NCI-H2227 (cell line): ENCODE data around the gene CDH3.
"Not testable (repeated sequence)": the region's sequence is repeated elsewhere in the genome, so short reads cannot be mapped to it uniquely, and the experiment has no call there.

ENCODE experiments used
- DNase-seq: peaks from one replicate; lab custom pipeline; 2025; ENCODE audit not compliant: unreplicated experiment; lab: John Stamatoyannopoulos, UW

Gene CDH3

DNA sequence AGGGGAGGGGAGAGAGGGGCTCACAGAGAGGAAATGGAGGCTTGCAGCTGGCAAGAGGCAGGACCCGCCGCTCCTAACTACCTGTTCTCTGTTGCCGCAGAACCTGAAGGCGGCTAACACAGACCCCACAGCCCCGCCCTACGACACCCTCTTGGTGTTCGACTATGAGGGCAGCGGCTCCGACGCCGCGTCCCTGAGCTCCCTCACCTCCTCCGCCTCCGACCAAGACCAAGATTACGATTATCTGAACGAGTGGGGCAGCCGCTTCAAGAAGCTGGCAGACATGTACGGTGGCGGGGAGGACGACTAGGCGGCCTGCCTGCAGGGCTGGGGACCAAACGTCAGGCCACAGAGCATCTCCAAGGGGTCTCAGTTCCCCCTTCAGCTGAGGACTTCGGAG lies 53.0 kb downstream of the CDH3 start:
- DNase-seq: no peak

GRCh38 chr16:68700120-68700519 lies 55.0 kb downstream of the CDH3 start:
- DNase-seq: no peak

GRCh38 chr16:68700831-68701230 lies 55.7 kb downstream of the CDH3 start:
- DNase-seq: no peak

GRCh38 chr16:68704232-68704867 lies 59.2 kb downstream of the CDH3 start:
- DNase-seq: peak; percentile 33

DNA sequence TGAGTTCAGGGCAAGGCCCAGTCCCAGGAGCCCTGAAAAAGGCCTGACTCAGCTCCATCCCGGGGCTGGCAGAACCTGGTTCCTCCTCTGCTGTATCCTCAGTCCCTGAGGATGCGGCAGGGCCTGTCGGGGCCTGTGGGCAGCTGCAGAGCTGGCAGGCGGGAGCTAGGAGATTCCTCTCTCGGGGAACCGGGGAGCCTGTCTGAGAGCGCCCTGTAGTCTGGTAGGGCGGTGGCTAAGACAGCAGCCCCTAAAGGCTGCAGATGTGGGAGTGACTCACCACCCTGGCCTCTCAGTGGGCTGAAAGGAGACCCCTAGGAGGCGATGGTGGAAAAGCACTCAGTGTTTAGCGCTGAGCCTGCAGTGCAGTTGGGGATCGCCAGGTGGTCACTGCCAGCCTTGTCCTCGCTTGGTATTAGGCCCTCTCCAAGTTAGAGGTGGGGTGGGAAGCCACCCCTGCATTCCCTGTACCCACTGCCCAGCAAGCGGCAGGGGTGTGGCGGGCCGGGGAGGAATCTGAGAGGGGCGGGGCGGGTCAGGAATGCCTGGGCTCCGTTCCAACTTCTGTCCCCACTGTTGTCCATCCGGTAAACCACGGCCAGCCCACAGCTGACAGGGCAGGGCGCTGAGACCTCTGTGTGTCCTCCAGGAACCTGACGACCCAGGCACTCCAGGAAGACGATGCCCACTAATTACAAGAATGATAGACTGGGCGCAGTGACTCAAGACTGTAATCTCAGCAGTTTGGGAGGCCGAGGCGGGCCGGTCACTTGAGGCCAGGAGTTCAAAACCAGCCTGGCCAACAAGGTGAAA lies 62.4 kb downstream of the CDH3 start:
- peak; percentile 10 for DNase-seq

- no peak for DNase-seq
Measured at GRCh38 chr16:68710211-68710610, 65.1 kb downstream of the CDH3 start.

- no peak for DNase-seq
Measured at GRCh38 chr16:68711421-68712139, 66.5 kb downstream of the CDH3 start.

GRCh38 chr16:68713361-68713760 lies 68.3 kb downstream of the CDH3 start:
- DNase-seq: no peak

- DNase-seq: no peak
Measured at GRCh38 chr16:68715471-68715870, 70.4 kb downstream of the CDH3 start.

DNA sequence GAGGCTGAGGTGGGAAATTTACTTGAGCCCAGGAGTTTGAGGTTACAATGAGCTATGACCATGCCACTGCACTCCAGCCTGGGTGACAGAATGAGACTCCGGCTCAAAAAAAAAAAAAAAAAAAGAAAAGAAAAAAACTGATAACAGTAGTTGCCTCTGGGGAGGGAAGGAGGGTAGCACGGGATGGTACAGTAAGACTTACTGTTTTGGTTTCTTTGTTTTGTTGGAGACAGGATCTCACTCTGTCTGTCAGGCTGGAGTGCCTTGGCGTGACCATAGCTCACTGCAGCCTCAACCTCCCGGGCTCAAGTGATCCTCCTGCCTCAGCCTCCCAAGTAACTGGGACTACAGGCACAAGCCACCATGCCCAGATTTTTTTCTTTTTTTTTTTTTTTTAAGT lies 71.4 kb downstream of the CDH3 start:
- DNase-seq: not testable (repeated sequence)

DNA sequence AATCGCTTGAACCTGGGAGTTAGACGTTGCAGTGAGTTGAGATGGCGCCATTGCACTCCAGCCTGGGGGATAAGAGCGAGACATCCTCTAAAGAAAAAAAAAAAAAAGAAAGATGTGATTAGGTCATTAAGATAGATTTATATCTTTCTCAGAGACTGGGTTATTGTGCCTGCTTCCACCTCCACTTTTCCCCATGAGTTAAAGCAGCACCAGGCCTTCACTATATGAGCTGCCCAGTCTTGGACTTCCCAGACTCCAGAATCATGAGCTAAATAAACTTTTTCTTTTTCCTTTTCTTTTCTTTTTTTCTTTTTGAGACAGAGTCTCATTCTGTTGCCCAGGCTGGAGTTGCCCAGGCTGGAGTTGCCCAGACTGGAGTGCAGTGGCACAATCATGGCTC lies 72.6 kb downstream of the CDH3 start:
- DNase-seq: no peak

GRCh38 chr16:68718590-68718989 lies 73.5 kb downstream of the CDH3 start:
- DNase-seq: no peak

DNA sequence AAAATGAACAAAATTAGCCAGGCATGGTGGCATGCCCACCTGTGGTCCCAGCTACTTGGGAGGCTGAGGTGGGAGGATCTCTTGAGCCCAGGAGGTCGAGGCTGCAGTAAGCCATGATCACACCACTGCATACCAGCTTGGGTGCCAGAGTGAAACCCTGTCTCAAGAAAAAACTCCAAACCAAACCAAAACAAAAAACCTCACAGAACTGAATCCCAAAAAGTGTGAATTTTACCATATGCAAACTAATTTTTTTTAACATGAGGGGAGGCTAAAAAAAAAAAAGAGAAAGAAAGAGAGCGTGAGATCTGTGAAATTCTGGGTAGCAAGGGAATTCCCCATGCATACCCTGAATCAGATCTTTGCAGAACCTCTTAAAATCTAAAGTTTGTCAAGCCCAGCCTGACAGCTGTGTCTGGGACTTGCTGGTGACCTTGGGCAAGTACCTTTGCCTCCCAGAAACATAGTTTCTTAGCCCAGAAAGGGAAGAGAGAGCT lies 74.9 kb downstream of the CDH3 start:
- no peak for DNase-seq

- DNase-seq: no peak
Measured at GRCh38 chr16:68722119-68723024, 77.3 kb downstream of the CDH3 start.

GRCh38 chr16:68724797-68725196 lies 79.7 kb downstream of the CDH3 start:
- no peak for DNase-seq

DNA sequence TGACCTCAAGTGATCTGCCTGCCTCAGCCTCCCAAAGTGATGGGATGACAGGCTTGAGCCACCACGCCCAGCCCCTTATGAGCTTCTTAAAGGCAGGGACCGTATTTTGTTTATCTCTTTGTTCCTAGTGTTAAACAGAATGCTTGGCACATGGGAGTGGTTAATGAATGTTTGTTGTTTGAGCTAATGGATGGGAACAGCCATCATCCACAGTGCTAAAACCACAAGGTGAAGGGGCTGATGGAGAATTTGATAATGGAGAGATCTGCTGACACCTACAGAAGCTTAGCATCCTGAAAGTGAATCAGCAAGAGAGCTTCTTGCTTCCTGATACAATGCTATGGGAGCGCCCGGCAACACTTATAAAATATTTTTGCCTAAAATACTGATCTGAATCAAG lies 83.4 kb downstream of the CDH3 start:
- no peak for DNase-seq

GRCh38 chr16:68731637-68732036 lies 86.5 kb downstream of the CDH3 start:
- no peak for DNase-seq

DNA sequence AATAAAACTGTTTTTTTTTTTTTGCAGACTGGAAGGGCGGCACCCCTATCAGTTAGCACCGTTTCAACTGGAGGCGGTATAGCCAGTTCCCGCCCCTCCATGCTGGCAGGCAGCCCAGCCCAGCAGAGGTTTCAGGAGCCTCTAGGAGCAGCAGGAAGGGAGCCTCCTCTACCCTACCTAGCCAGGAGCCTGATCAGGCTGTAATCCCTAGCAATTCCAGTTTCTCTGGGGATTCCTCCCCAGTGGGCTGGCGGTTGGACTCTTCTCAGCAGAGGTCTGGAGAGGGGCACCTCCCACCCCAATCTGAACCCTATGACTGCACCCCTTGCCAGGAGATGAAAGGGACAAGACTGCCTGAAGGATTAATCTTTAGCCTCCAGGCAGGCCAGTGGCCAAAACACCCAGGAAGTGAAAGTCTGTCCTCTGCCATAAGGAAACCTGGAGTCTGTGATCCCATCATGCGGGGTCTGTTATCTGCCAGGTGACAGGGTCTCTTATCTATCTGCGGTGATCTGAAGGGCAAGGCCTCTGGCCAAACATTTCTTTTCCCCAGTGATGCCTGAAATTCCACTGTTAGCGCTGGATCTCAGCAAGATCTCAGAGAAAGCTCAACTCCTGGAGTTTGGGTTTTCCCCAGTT lies 87.1 kb downstream of the CDH3 start:
- DNase-seq: no peak

DNA sequence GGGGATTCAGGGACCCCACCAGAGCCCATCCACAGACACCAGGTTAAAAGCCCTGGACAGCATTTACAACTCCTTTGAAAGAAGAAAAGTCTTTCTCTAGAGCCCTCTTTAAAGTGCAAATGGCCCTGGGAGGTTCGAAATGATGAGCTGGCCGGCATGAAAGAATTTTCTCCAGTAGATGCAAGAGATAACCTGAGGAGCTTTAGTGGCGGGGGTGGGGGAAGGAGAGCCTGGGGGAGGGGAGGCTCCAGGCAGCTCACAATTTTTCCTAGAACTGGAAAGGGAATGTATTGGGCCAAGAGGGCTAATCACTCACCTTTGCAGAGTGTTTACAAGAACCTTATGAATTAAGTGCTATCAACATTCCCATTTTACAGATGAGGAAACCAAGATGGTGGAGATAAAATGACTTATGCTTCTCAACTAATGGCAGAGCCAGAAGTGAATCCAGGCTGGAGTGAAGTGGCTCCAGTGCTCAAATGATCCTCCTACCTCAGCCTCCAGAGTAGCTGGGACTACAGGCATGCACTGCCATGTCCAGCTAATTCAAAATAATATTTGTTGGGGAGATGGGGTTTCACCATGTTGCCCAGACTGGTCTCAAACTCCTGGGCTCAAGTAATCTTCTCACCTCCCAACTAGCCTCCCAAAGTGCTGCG lies 87.8 kb downstream of the CDH3 start:
- no peak for DNase-seq

DNA sequence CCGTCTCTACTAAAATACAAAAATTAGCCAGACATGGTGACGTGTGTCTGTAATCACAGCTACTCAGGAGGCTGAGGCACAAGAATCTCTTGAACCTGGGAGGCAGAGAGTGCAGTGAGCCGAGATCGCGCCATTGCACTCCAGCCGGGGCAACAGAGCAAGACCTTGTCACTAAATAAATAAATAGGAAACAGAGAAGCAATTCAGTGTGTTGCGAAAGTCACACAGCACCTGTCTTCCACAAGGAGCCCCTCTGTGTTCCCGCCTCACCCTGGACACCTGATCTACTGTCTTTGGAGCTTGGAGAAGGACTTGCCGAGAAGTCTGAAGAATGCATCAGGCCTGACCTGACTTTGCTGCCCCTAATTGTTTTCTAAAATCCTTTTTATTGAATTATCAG lies 88.5 kb downstream of the CDH3 start:
- DNase-seq: no peak
